Neural cell (in vitro differentiated cells): Measurements from ENCODE around the gene CCDC90B.

Source experiments
- CTCF ChIP-seq: fragments of 450-650 bp; IDR thresholded peaks from 2 replicates; pipeline ENCODE4 v1.5.1; 2014; ENCODE audit warnings: antibody characterized with exemption, mild to moderate bottlenecking, moderate library complexity; ENCODE audit not compliant: poor library complexity, severe bottlenecking
- EP300 ChIP-seq: fragments of 450-650 bp; conservative IDR thresholded peaks from 2 replicates; pipeline ENCODE4 v1.6.1; 2014; ENCODE audit warnings: antibody characterized with exemption, mild to moderate bottlenecking, moderate library complexity; ENCODE audit not compliant: poor library complexity, severe bottlenecking
- EZH2 ChIP-seq: fragments of 200-600, 300-800 bp; shearing (Covaris generic), sonication (generic); IDR thresholded peaks from 2 replicates; pipeline ENCODE4 v1.6.1; 2014; ENCODE audit warnings: antibody characterized with exemption, low read length, borderline replicate concordance, mild to moderate bottlenecking; ENCODE audit not compliant: insufficient read depth, poor library complexity, severe bottlenecking
- RAD21 ChIP-seq: fragments of 450-650 bp; conservative IDR thresholded peaks from 2 replicates; pipeline ENCODE4 v1.6.1; 2014; ENCODE audit warnings: antibody characterized with exemption, mild to moderate bottlenecking, moderate library complexity
- REST ChIP-seq: IDR thresholded peaks from 2 replicates; pipeline ENCODE4 v1.6.1; 2012; ENCODE audit warnings: borderline replicate concordance
- TAF1 ChIP-seq: IDR thresholded peaks from 2 replicates; pipeline ENCODE4 v1.6.1; 2012; ENCODE audit warnings: low read depth

DNA sequence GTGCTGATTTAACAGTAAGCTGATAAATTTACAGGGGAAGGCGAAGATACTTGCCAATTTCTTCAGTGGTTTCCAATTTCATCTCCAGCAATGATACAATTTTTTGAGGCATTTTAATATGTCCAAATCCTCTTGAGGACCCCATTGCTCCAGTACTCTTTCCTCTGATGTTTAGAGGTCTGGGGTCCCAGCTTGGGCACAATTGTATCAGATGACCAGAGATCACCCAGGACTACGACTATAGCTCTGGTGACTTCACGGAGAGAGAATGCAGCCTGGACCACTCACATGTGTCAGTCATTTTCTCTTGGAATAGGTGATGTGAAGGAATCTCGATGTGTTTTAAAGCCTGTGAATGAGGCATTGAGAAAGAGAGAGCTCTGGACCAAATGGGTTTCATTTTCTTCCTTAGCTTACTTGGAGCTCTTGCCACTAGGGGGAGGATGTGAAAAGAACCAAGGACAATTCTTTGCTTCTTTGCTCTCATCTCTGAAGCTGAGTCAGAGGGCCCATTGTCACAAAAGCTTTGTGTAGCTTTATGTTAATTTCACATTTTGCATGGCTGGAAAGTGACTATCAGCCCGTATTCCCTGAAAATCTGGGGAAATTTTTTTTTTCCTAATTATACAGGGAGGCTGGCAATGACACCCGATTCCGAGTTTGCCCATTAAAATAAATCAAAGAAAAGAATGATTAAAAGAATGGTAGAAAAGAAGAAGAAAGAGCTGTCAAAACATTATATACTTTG, 6.7 kb upstream of the CCDC90B start:
- peak; percentile 88 for TF ChIP-seq CTCF
- peak; percentile 90 for TF ChIP-seq RAD21
- TF ChIP-seq TAF1 = no peak
- no peak for TF ChIP-seq EZH2
- TF ChIP-seq REST = peak; percentile 60
- TF ChIP-seq EP300 = peak; percentile 17
